Endothelial cell of umbilical vein (primary cell): Measurements from ENCODE around the gene MORC3.

ENCODE experiments used
- MYC ChIP-seq: IDR thresholded peaks from one replicate; pipeline ENCODE4 v1.6.1; 2011; ENCODE audit warnings: mild to moderate bottlenecking, low read depth, low read length
- POLR2A ChIP-seq: IDR thresholded peaks from 2 replicates; pipeline ENCODE4 v1.6.1; 2012; ENCODE audit warnings: low read depth, mild to moderate bottlenecking, control low read depth, low read length
- TF ChIP-seq, protein P1 (sequence below), 2 donors: IDR thresholded peaks; 1 replicate in 1 of 2; 2 replicates in 1 of 2; pipeline ENCODE4 v1.5.1; 2011; ENCODE audit warnings: low read length in 2 of 2, mild to moderate bottlenecking in 2 of 2, moderate library complexity in 2 of 2, control low read depth in 1 of 2, inconsistent platforms in 1 of 2, low read depth in 1 of 2; ENCODE audit not compliant: insufficient read depth in 1 of 2; ENCODE audit errors: extremely low read depth in 1 of 2

DNA sequence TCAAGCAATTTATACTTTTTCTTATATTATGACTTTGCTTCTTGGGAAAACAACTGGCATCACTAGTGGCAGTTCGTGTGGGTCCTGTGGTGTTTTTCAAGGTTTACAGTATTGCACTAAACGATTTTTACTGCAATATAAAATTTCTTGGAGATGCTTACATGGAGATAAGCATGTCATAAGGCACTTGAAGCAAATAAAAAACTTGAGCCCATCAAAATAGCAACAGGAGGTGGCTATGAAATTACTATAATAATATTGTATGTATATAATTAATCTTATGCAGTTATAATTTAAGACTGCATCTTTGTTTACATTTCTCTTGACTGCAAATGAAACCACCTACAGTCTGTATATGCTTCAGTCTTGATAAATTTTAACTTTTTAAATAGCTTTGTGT lies 35.9 kb downstream of the MORC3 start:
- TF ChIP-seq, protein P1, sequence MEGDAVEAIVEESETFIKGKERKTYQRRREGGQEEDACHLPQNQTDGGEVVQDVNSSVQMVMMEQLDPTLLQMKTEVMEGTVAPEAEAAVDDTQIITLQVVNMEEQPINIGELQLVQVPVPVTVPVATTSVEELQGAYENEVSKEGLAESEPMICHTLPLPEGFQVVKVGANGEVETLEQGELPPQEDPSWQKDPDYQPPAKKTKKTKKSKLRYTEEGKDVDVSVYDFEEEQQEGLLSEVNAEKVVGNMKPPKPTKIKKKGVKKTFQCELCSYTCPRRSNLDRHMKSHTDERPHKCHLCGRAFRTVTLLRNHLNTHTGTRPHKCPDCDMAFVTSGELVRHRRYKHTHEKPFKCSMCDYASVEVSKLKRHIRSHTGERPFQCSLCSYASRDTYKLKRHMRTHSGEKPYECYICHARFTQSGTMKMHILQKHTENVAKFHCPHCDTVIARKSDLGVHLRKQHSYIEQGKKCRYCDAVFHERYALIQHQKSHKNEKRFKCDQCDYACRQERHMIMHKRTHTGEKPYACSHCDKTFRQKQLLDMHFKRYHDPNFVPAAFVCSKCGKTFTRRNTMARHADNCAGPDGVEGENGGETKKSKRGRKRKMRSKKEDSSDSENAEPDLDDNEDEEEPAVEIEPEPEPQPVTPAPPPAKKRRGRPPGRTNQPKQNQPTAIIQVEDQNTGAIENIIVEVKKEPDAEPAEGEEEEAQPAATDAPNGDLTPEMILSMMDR (IDR thresholded peaks at IDR 0.05; ENCODE audit: extremely low read depth in 1 of 2, insufficient read depth in 1 of 2, low read depth in 1 of 2, low read length in 2 of 2) = no peak
- TF ChIP-seq MYC = no peak
- TF ChIP-seq POLR2A = no peak
